GM10248 (cell line): Measurements from ENCODE around the gene ACAP3.

Source experiments
- CTCF ChIA-PET: fragments of 300-600 bp; sonication (Branson Sonifier 250); formaldehyde crosslinking; extraction: SDS; loops from one replicate; lab custom pipeline; 2021; ENCODE audit warnings: antibody characterized with exemption; lab: Yijun Ruan, JAX
- POLR2A ChIA-PET: fragments of 350-650 bp; sonication (Branson Sonifier 250); formaldehyde crosslinking; extraction: SDS; loops from one replicate; lab custom pipeline; 2020; ENCODE audit warnings: antibody characterized with exemption; lab: Yijun Ruan, JAX
- DNase-seq: peaks from one replicate; pipeline ENCODE4 v3.0.0; 2012; ENCODE audit errors: extremely low spot score
- CTCF ChIP-seq: IDR thresholded peaks from 2 replicates; pipeline ENCODE4 v1.5.1; 2012; ENCODE audit warnings: mild to moderate bottlenecking, low read depth; ENCODE audit errors: extremely low read depth, missing control alignments, control extremely low read depth

The ACAP3 gene

GRCh38 chr1:1310476-1311053, 2.8 kb upstream of the ACAP3 start:
- no peak for TF ChIP-seq CTCF
- POLR2A ChIA-PET, result no interaction called here
- CTCF ChIA-PET, result interaction anchor here (1.4 to 2.1 kb wide), 3 partner anchors 9 to 65 kb away, joined by 4 to 7 read pairs (median 6); partner anchors contain the start of gene AURKAIP1
- DNase-seq, result no peak

GRCh38 chr1:1310109-1310385, 2.3 kb upstream of the ACAP3 start:
- CTCF ChIA-PET, result interaction anchor here (1.1 to 2.1 kb wide), 3 partner anchors 10 to 65 kb away, joined by 3 to 7 read pairs (median 6); partner anchors contain the start of gene AURKAIP1
- DNase-seq, result no peak
- POLR2A ChIA-PET, result no interaction called here
- no peak for TF ChIP-seq CTCF

GRCh38 chr1:1309251-1310108, 1.8 kb upstream of the ACAP3 start:
- ChIA-PET POLR2A (no interaction called here), CTCF (interaction anchor here (1.1 to 2.1 kb wide), 3 partner anchors 9 to 66 kb away, joined by 3 to 7 read pairs (median 6); partner anchors contain the start of gene AURKAIP1)
- DNase-seq, result no peak
- no peak for TF ChIP-seq CTCF

GRCh38 chr1:1308756-1309250, 1.1 kb upstream of the ACAP3 start:
- ChIA-PET POLR2A (no interaction called here), CTCF (interaction anchor here (2.1 kb wide), 2 partner anchors 9 to 66 kb away, joined by 6 to 7 read pairs; partner anchors contain the start of gene AURKAIP1)
- DNase-seq, result no peak
- no peak for TF ChIP-seq CTCF

- TF ChIP-seq CTCF, result no peak
- ChIA-PET POLR2A (no interaction called here), CTCF (no interaction called here)
Measured at GRCh38 chr1:1307261-1307922, 338 bp downstream of the ACAP3 start.

GRCh38 chr1:1306661-1307260, 969 bp downstream of the ACAP3 start:
- DNase-seq, result no peak

More at GRCh38 chr1:1307261-1307922, 338 bp downstream of the ACAP3 start:
- DNase-seq, result no peak

More at GRCh38 chr1:1306661-1307260, 969 bp downstream of the ACAP3 start:
- POLR2A ChIA-PET, result no interaction called here
- CTCF ChIA-PET, result no interaction called here
- TF ChIP-seq CTCF, result no peak
